ENCODE data around the gene MPPED2. TPM values are rescaled to one million over a fixed set of nuclear protein-coding genes. Genes with fewer than 3 reads are reported as not detected.

Gene MPPED2
- total RNA-seq, 4 donors from 2014 or later: 0.51 to 19.5 (median 9.3) TPM

- no peaks in the 10 kb centered on the region for H3K36me3 ChIP-seq
- peak; percentile 66 to 70 for DNase-seq
- H3K27ac ChIP-seq: peak overlapping the region; percentile 91 to 92
- no peaks in the 10 kb centered on the region for H3K27me3 ChIP-seq
- no peaks in the 10 kb centered on the region for H3K4me1 ChIP-seq
- intact Hi-C loops (cut with DNase I; ENCODE audit: low total_unique reads): no loop called here
- TF ChIP-seq POLR2A (IDR thresholded peaks at IDR 0.05) (no peak), CTCF (IDR thresholded peaks at IDR 0.05) (no peak)
- no peaks in the 10 kb centered on the region for H3K9me3 ChIP-seq
- H3K4me3 ChIP-seq: peak overlapping the region; percentile 44 to 69
Measured at GRCh38 chr11:30583476-30584280, 2.5 kb downstream of the MPPED2 start.

- intact Hi-C loops (cut with DNase I; ENCODE audit: low total_unique reads): no loop called here
- Histone ChIP-seq H3K4me1 (no peaks in the 10 kb centered on the region), H3K4me3 (no peak overlapping the region), H3K36me3 (no peaks in the 10 kb centered on the region), H3K27ac (no peak overlapping the region), H3K9me3 (no peaks in the 10 kb centered on the region), H3K27me3 (no peaks in the 10 kb centered on the region)
- no peak for TF ChIP-seq POLR2A (IDR thresholded peaks at IDR 0.05)
- no peak for TF ChIP-seq CTCF (IDR thresholded peaks at IDR 0.05)
- no peak for DNase-seq
Measured at GRCh38 chr11:30582726-30583125, 3.4 kb downstream of the MPPED2 start.

GRCh38 chr11:30581675-30582074 lies 4.5 kb downstream of the MPPED2 start:
- no peaks in the 10 kb centered on the region for H3K4me1 ChIP-seq
- no peak overlapping the region for H3K27ac ChIP-seq
- no peak for DNase-seq
- intact Hi-C loops (cut with DNase I; ENCODE audit: low total_unique reads): no loop called here
- TF ChIP-seq CTCF (IDR thresholded peaks at IDR 0.05) (no peak), POLR2A (IDR thresholded peaks at IDR 0.05) (no peak)
- H3K27me3 ChIP-seq: no peaks in the 10 kb centered on the region
- H3K36me3 ChIP-seq: no peaks in the 10 kb centered on the region
- H3K4me3 ChIP-seq: no peak overlapping the region
- H3K9me3 ChIP-seq: no peaks in the 10 kb centered on the region

- no peak for TF ChIP-seq CTCF (IDR thresholded peaks at IDR 0.05)
- no peak for DNase-seq
Measured at GRCh38 chr11:30580573-30580972, 5.6 kb downstream of the MPPED2 start.

GRCh38 chr11:30579415-30580175 lies 6.6 kb downstream of the MPPED2 start:
- Histone ChIP-seq H3K4me1 (no peaks in the 10 kb centered on the region), H3K4me3 (no peak overlapping the region), H3K27ac (no peak overlapping the region), H3K36me3 (no peaks in the 10 kb centered on the region), H3K9me3 (no peaks in the 10 kb centered on the region), H3K27me3 (no peaks in the 10 kb centered on the region)
- TF ChIP-seq CTCF (IDR thresholded peaks at IDR 0.05) (no peak), POLR2A (IDR thresholded peaks at IDR 0.05) (no peak)
- intact Hi-C loops (cut with DNase I; ENCODE audit: low total_unique reads): no loop called here
- DNase-seq: no peak

More at GRCh38 chr11:30580573-30580972, 5.6 kb downstream of the MPPED2 start:
- Histone ChIP-seq H3K9me3 (no peaks in the 10 kb centered on the region), H3K36me3 (no peaks in the 10 kb centered on the region), H3K4me3 (no peak overlapping the region), H3K27ac (no peak overlapping the region), H3K27me3 (no peaks in the 10 kb centered on the region), H3K4me1 (no peaks in the 10 kb centered on the region)
- intact Hi-C loops (cut with DNase I; ENCODE audit: low total_unique reads): no loop called here
